IgD-negative memory B cell (primary cell): ENCODE results near the gene CTXN2. TPM values are rescaled to one million over a fixed set of nuclear protein-coding genes. Genes with fewer than 3 reads are reported as not detected.
A peak's percentile ranks its signal among the peaks of the same experiment; 100 is the strongest.

ENCODE experiments used
- H3K27ac Mint-ChIP-seq, 3 donors: one replicate each; pipeline ENCODE4 v1.8.0; 2020 to 2022; ENCODE audit warnings: mild to moderate bottlenecking in 3 of 3, mixed read lengths in 3 of 3, moderate library complexity in 1 of 3
- H3K27me3 Mint-ChIP-seq: one replicate; pipeline ENCODE4 v1.8.0; 2021; ENCODE audit warnings: mixed read lengths
- H3K36me3 Mint-ChIP-seq: one replicate; pipeline ENCODE4 v1.8.0; 2020; ENCODE audit warnings: mild to moderate bottlenecking, mixed read lengths
- H3K4me1 Mint-ChIP-seq, 3 donors: one replicate each; pipeline ENCODE4 v1.8.0; 2020 to 2022; ENCODE audit warnings: mixed read lengths in 3 of 3, mild to moderate bottlenecking in 1 of 3
- H3K4me3 Mint-ChIP-seq, 4 donors: one replicate each; pipeline ENCODE4 v1.8.0; 2020 to 2022; ENCODE audit warnings: mild to moderate bottlenecking in 4 of 4, mixed read lengths in 4 of 4, moderate library complexity in 3 of 4
- H3K9me3 Mint-ChIP-seq, 3 donors: one replicate each; pipeline ENCODE4 v1.8.0; 2020 to 2021; ENCODE audit warnings: mixed read lengths in 3 of 3, mild to moderate bottlenecking in 1 of 3
- polyA plus RNA-seq: library from polyadenylated mRNA; unstranded; fragments of 300-500 nt; fragmentation: Illumina TruSeq; gene quantifications from one replicate; pipeline ENCODE4 v1.2.3, GENCODE V29; 2021

Gene CTXN2
- not detected for polyA plus RNA-seq

DNA sequence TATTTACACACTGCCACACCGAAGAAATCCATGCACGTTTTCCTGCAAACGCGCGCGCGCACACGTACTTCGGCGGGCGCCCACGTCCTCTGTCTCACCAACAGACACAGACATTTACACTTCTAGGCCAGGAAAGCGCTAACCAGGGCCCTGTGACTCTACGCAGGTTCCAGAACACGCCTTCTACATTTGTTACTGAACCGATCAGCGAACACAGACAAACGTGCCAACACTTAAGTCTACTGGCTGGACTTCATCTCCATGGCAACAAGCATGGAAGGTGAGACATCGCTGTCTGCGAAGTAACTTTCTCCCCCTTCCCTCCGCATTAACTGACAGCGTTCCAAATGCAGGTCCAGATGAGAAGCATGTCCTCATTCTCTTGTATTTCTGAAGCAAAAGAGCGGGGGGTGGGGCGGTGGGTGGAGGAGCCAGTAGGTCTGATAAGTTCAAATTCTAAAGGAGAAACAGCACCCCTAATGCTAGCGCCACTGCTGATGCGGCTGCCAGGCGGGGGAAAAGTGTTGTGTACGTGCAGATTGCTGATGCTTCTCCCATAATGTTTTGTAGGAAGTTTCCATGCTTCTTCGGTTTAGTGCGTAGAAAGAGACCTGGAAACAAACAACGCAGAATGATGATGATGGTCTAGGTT, at the start of gene CTXN2:
Gene CTXN2, plus strand, starts transcription at position 92 of the 652 bp plus-strand sequence. CDS start 9,636 bp downstream, outside the sequence.
- Mint-ChIP-seq H3K27ac (no peak within 1 kb of the TSS), H3K36me3 (no peaks in the 10 kb centered on the region), H3K9me3 (peaks cover 0 to 6% (median 0%) of the 10 kb centered on the region in 3 donors), H3K4me3 (no peak within 1 kb of the TSS), H3K27me3 (peaks cover 21% of the 10 kb centered on the region), H3K4me1 (peaks cover 0 to 2% (median 0%) of the 10 kb centered on the region in 3 donors)

DNA sequence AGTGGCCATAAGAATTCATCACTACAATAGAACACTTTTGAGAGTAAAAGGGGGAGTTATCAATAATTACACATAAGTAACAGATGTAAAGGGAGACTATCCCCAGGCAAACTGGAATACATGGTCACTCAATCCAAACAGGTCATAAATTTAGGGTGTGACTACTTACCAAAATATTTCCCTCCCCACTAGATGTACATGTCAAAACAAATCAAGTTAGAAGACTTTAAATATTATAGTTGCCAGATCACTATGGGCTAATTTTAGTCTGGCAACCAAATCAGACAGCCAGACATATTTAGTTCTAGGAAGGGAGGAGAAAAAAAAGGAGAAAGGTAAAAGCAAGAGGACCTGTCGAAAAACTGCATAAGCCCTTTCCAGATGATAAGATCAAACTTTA, 47.6 kb upstream of the CTXN2 start:
- Mint-ChIP-seq H3K4me1 (peaks cover 0 to 2% (median 0%) of the 10 kb centered on the region in 3 donors), H3K36me3 (peaks cover 11% of the 10 kb centered on the region), H3K27me3 (no peaks in the 10 kb centered on the region), H3K4me3 (no peak overlapping the region), H3K9me3 (no peaks in the 10 kb centered on the region), H3K27ac (no peak overlapping the region)

DNA sequence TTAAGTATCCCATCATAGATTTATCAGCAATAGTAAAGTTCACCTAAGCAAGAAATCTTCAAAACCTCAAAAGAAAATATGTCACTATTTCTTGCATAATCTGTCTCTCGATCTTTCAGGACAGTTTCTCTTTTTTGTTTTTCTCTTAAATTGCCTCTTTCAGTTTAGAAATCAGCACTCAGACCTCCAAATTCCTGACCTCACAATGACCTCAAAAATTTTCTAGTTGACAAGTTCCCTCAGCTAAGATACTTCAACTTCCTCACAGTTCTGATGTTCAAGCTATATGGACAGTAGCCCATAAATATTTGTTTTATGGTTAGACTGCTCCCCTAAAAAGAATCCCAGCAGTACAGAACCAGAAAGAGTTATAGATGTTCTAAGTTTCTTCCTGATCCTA, 46.6 kb upstream of the CTXN2 start:
- H3K36me3 Mint-ChIP-seq, result peaks cover 11% of the 10 kb centered on the region
- H3K4me3 Mint-ChIP-seq, result no peak overlapping the region
- no peaks in the 10 kb centered on the region for H3K9me3 Mint-ChIP-seq
- H3K27ac Mint-ChIP-seq, result no peak overlapping the region
- peaks cover 0 to 2% (median 0%) of the 10 kb centered on the region in 3 donors for H3K4me1 Mint-ChIP-seq
- no peaks in the 10 kb centered on the region for H3K27me3 Mint-ChIP-seq

DNA sequence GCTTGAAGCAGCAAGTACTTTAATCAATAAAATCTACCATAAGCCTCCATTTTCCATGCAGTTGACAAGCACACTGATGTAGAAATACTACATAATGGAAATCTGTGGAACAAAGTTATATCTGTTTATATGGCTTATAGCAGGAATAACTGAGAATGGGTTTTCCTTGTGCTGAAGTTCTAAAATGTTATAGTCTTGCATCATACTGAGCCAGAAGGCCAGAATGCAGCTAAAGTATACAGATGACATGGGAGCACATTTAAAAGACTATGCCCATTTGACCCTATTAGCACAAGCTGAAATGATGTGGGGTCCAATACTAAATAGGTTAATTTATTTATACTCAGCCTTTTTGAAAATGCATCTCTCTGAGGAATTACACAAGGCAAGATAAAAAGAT, 45.5 kb upstream of the CTXN2 start:
- Mint-ChIP-seq H3K27ac (no peak overlapping the region), H3K9me3 (no peaks in the 10 kb centered on the region), H3K36me3 (peaks cover 11% of the 10 kb centered on the region), H3K4me3 (no peak overlapping the region), H3K4me1 (peaks cover 0 to 2% (median 0%) of the 10 kb centered on the region in 3 donors), H3K27me3 (no peaks in the 10 kb centered on the region)

GRCh38 chr15:48147358-48147757, 44.1 kb upstream of the CTXN2 start:
- Mint-ChIP-seq H3K27me3 (no peaks in the 10 kb centered on the region), H3K4me3 (no peak overlapping the region), H3K27ac (no peak overlapping the region), H3K9me3 (no peaks in the 10 kb centered on the region), H3K36me3 (peaks cover 8% of the 10 kb centered on the region), H3K4me1 (peaks cover 0 to 2% (median 0%) of the 10 kb centered on the region in 3 donors)

DNA sequence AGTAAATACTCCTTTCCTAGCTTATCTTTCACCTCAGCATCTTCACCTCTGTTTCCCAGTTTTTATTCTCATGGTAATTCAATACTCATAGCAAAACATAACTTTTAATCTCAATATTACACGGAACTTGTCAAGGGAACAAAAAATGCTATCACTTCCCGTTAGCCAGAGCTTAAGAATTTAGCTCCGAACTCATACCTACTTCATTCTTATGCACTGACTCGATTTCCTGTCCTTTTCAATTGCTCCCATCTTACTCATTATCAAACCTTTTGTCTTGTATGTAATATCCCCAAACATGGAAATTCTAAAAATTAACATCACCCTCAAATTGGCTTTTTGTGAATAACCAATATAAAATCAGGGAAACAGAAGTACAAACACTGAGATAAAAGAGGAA, 41.6 kb upstream of the CTXN2 start:
- no peaks in the 10 kb centered on the region for H3K9me3 Mint-ChIP-seq
- H3K27ac Mint-ChIP-seq, result no peak overlapping the region
- H3K4me3 Mint-ChIP-seq, result no peak overlapping the region
- H3K27me3 Mint-ChIP-seq, result no peaks in the 10 kb centered on the region
- peaks cover 0 to 2% (median 0%) of the 10 kb centered on the region in 3 donors for H3K4me1 Mint-ChIP-seq
- H3K36me3 Mint-ChIP-seq, result peaks cover 9% of the 10 kb centered on the region

DNA sequence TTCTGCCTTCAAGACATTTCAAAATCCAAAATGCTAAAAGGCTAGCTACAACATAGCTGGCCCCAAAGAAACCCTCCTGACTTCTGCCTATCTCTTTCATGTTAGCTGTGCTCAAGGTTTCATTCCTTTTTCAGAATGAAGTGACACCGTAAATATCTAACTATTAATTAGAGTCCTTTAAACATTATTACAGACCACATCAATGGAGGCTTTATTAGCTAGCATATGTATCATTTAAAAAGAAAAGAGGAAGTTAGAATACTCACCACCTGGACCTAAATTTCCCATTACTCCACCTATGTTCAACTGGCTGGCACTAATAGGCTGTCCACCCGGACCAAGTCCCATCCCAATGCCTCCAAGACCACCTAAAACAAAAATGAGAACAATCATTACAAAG, 37.9 kb upstream of the CTXN2 start:
- peaks cover 3% of the 10 kb centered on the region for H3K36me3 Mint-ChIP-seq
- no peaks in the 10 kb centered on the region for H3K9me3 Mint-ChIP-seq
- H3K4me1 Mint-ChIP-seq, result no peaks in the 10 kb centered on the region
- H3K27ac Mint-ChIP-seq, result no peak overlapping the region
- no peaks in the 10 kb centered on the region for H3K27me3 Mint-ChIP-seq
- H3K4me3 Mint-ChIP-seq, result peak overlapping the region in 1 of 4 donors; percentile 23

DNA sequence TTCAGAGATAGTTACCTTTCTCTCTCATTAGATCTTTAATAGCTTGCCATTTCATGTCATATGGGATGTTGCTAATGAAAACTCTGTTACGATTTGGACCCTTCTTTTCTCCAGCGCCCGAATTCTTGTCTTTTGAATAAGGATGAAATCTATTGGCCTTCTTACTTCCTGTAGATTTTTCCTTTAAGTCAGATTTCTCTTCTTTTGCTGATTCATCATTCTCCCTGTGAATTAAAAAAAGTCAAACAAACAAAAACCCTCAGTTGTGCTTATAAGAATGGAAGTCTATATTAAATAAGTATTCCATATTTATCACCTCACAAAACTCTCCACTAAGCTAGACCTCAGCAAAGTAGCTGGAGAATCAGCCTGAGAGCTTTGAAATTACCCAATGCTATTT, 22.8 kb upstream of the CTXN2 start:
- H3K27me3 Mint-ChIP-seq, result no peaks in the 10 kb centered on the region
- no peaks in the 10 kb centered on the region for H3K9me3 Mint-ChIP-seq
- no peak overlapping the region for H3K4me3 Mint-ChIP-seq
- H3K36me3 Mint-ChIP-seq, result peaks cover 6% of the 10 kb centered on the region
- peaks cover 0 to 3% (median 0%) of the 10 kb centered on the region in 3 donors for H3K4me1 Mint-ChIP-seq
- H3K27ac Mint-ChIP-seq, result no peak overlapping the region

DNA sequence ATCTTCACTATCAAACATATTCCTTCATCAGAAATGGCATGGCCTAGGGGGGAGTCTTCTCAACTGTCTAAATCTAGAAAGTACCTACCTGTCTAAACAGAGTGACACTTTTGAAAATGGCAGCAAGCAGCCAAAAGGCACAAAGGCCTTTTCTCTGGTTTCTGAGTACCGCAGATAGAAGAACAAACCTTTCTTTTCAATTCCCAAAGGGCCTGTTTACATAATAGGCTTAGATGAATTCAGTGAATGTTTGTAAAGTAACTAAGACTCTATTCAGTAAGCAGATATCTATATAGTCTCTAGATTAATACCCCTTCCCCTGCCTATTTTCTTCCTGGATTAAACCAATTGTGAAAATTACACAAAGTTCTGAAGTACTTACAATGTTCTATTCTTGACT, 20.5 kb upstream of the CTXN2 start:
- H3K4me3 Mint-ChIP-seq, result no peak overlapping the region
- H3K9me3 Mint-ChIP-seq, result no peaks in the 10 kb centered on the region
- H3K27ac Mint-ChIP-seq, result no peak overlapping the region
- H3K36me3 Mint-ChIP-seq, result peaks cover 10% of the 10 kb centered on the region
- peaks cover 3 to 5% (median 5%) of the 10 kb centered on the region in 3 donors for H3K4me1 Mint-ChIP-seq
- H3K27me3 Mint-ChIP-seq, result no peaks in the 10 kb centered on the region

DNA sequence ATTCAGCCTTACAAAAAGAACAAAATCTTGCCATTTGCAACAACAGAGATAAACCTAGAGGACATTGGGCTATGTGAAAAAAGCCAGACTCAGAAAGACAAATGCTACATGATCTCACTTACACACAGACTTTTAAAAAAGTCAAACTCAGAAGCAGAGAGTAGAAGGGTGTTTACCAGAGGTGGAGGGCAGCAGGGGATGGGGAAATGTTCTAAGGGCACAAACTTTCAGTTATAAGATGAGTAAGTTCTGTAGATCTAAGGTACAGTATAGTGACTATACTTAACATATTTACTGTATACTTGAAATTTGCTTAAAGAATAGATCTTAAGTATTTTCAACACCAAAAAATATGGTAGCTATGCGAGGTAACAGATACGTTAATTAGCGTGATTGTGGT, 16.3 kb upstream of the CTXN2 start:
- H3K4me3 Mint-ChIP-seq, result peak overlapping the region in 1 of 4 donors; percentile 3
- H3K27me3 Mint-ChIP-seq, result peaks cover 2% of the 10 kb centered on the region
- H3K27ac Mint-ChIP-seq, result no peak overlapping the region
- peaks cover 9 to 17% (median 12%) of the 10 kb centered on the region in 3 donors for H3K4me1 Mint-ChIP-seq
- H3K9me3 Mint-ChIP-seq, result no peaks in the 10 kb centered on the region
- peaks cover 7% of the 10 kb centered on the region for H3K36me3 Mint-ChIP-seq

- Mint-ChIP-seq H3K36me3 (peaks cover 7% of the 10 kb centered on the region), H3K4me1 (peaks cover 9 to 17% (median 12%) of the 10 kb centered on the region in 3 donors), H3K27me3 (peaks cover 2% of the 10 kb centered on the region), H3K9me3 (no peaks in the 10 kb centered on the region), H3K4me3 (peak overlapping the region in 1 of 4 donors; percentile 84), H3K27ac (no peak overlapping the region)
Measured at GRCh38 chr15:48176112-48176511, 15.4 kb upstream of the CTXN2 start.

GRCh38 chr15:48176957-48177356, 14.5 kb upstream of the CTXN2 start:
- Mint-ChIP-seq H3K4me3 (peak overlapping the region; percentile 84 to 99 (median 92)), H3K9me3 (no peaks in the 10 kb centered on the region), H3K27me3 (peaks cover 2% of the 10 kb centered on the region), H3K27ac (peak overlapping the region in 2 of 3 donors; percentile 15 to 78), H3K4me1 (peaks cover 8 to 17% (median 12%) of the 10 kb centered on the region in 3 donors), H3K36me3 (peaks cover 7% of the 10 kb centered on the region)

- Mint-ChIP-seq H3K27me3 (peaks cover 2% of the 10 kb centered on the region), H3K36me3 (peaks cover 5% of the 10 kb centered on the region), H3K27ac (peak overlapping the region in 2 of 3 donors; percentile 15 to 78), H3K9me3 (no peaks in the 10 kb centered on the region), H3K4me1 (peaks cover 8 to 17% (median 12%) of the 10 kb centered on the region in 3 donors), H3K4me3 (peak overlapping the region; percentile 84 to 99 (median 92))
Measured at GRCh38 chr15:48177383-48177765, 14.1 kb upstream of the CTXN2 start.

GRCh38 chr15:48177766-48178647, 13.5 kb upstream of the CTXN2 start, which contains the start of gene MYEF2:
TSS of gene MYEF2 (minus strand) at chr15:48178295. CDS start at chr15:48178237, 58 bp downstream.
- H3K27ac Mint-ChIP-seq, result peak within 1 kb of the TSS in 2 of 3 donors; percentile 15 to 78
- peaks cover 2% of the 10 kb centered on the region for H3K27me3 Mint-ChIP-seq
- peak within 1 kb of the TSS; percentile 84 to 99 (median 92) for H3K4me3 Mint-ChIP-seq
- H3K9me3 Mint-ChIP-seq, result no peaks in the 10 kb centered on the region
- H3K4me1 Mint-ChIP-seq, result peaks cover 8 to 17% (median 12%) of the 10 kb centered on the region in 3 donors
- peaks cover 4% of the 10 kb centered on the region for H3K36me3 Mint-ChIP-seq

DNA sequence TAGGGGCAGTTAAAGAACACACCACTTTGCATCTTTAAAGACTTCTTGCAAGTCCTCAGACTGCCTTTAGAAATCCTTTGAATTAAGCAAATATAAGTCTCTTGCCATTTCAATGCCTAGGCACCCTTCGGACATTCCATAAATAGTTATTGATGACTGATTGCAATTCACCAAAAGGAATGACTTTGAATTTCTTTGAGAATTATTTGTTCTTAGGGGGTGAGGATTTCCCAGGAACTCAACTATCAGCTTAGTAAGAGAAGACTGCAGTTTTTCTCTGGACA, 12.9 kb upstream of the CTXN2 start:
- Mint-ChIP-seq H3K27ac (no peak overlapping the region), H3K36me3 (peaks cover 4% of the 10 kb centered on the region), H3K27me3 (peaks cover 2% of the 10 kb centered on the region), H3K4me1 (peaks cover 6 to 17% (median 12%) of the 10 kb centered on the region in 3 donors), H3K4me3 (peak overlapping the region; percentile 76 to 99 (median 80)), H3K9me3 (no peaks in the 10 kb centered on the region)
